Measurements from ENCODE around the gene GCHFR.

GCHFR gene

GRCh38 chr15:40782609-40783227 is 18.9 kb downstream of the GCHFR start:
- peak; percentile 76 for DNase-seq

GRCh38 chr15:40785164-40785563 is 21.3 kb downstream of the GCHFR start:
- peak; percentile 10 for DNase-seq

GRCh38 chr15:40785814-40786213 is 21.9 kb downstream of the GCHFR start:
- no peak for DNase-seq

GRCh38 chr15:40787344-40787841 is 23.5 kb downstream of the GCHFR start:
- peak; percentile 20 for DNase-seq

- DNase-seq = no peak
Measured at GRCh38 chr15:40787991-40788390, 24.1 kb downstream of the GCHFR start.

GRCh38 chr15:40789119-40789518 is 25.3 kb downstream of the GCHFR start:
- no peak for DNase-seq

GRCh38 chr15:40789999-40790398 is 26.1 kb downstream of the GCHFR start:
- no peak for DNase-seq

- no peak for DNase-seq
Measured at GRCh38 chr15:40790718-40791117, 26.9 kb downstream of the GCHFR start.

- no peak for DNase-seq
Measured at GRCh38 chr15:40792394-40792793, 28.5 kb downstream of the GCHFR start.

GRCh38 chr15:40793216-40793989 is 29.5 kb downstream of the GCHFR start:
- no peak for DNase-seq

GRCh38 chr15:40796041-40796440 is 32.2 kb downstream of the GCHFR start:
- DNase-seq = no peak

GRCh38 chr15:40796512-40796911 is 32.6 kb downstream of the GCHFR start:
- no peak for DNase-seq

- DNase-seq = no peak
Measured at GRCh38 chr15:40799523-40799922, 35.7 kb downstream of the GCHFR start.

- DNase-seq = no peak
Measured at GRCh38 chr15:40803076-40803475, 39.2 kb downstream of the GCHFR start.

GRCh38 chr15:40803688-40804087 is 39.8 kb downstream of the GCHFR start:
- no peak for DNase-seq

- DNase-seq = no peak
Measured at GRCh38 chr15:40806672-40807027, 42.8 kb downstream of the GCHFR start.

GRCh38 chr15:40807028-40807887 is 43.4 kb downstream of the GCHFR start, which contains the start of the genes DNAJC17 and ZFYVE19:
DNAJC17 (minus strand) TSS chr15:40807473; CDS start chr15:40807446, 27 bp downstream.
ZFYVE19 (plus strand) TSS chr15:40807089; CDS start chr15:40807590, 501 bp downstream.
- DNase-seq = peak; percentile 98

GRCh38 chr15:40807888-40808461 is 44.1 kb downstream of the GCHFR start:
- no peak for DNase-seq

GRCh38 chr15:40808861-40809450 is 45.1 kb downstream of the GCHFR start:
- no peak for DNase-seq

GRCh38 chr15:40812721-40813425 is 49.0 kb downstream of the GCHFR start:
- no peak for DNase-seq

- no peak for DNase-seq
Measured at GRCh38 chr15:40815042-40815698, 51.3 kb downstream of the GCHFR start.
